ENCODE measurements around the gene PPIG. TPM values are rescaled to one million over a fixed set of nuclear protein-coding genes. Genes with fewer than 3 reads are reported as not detected.
A peak's percentile ranks its signal among the peaks of the same experiment; 100 is the strongest.
"Not testable (repeated sequence)": the region's sequence is repeated elsewhere in the genome, so short reads cannot be mapped to it uniquely, and the experiment has no call there.

Gene PPIG
- total RNA-seq, result 59.9 and 69.3 TPM in 2 replicates

DNA sequence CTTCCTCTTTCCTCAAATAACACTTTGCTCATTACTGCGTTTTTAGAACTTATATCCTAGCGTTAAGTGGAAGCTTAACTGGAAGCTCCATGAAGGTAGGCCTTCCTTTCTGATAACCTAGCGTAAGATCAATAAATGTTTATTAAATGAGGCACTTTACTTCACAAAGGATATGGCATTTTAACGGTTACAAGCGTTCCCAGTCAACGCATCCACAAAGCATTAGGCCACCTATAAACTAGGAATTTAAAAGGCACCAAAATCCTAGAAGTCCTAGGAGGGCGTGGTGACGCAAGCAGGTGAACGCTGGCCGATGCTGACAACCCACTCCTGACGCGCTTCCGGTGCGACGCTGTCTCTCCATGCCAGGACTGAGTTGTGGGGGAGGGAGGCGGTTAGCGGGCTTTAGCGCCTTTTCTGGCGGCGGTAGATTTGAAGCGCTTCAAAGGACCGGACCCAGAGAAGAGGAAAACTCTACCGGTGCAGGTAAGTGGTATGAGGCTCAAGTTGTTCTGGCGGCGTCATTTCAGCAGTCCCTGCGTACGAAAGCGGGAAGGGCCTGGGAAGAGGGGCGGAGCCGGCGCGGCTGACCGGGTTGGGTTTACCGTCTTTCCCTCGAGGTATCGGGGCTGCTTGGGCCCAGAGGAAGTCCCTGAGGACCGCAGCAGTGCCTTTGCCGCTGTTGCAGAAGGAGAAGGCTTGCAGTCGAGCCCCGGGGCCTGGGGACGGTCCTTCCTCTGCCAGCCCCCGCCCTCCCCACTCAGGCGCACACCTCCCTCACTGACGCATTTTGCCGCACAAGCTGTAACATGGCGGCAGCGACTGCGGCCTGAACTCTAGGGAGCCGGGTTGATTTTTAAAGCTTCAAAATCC lies at the start of gene PPIG:
Gene PPIG (plus strand): TSS at position 347 of the 873 bp plus-strand sequence. CDS start 19,691 bp downstream, outside the sequence.
- Mint-ChIP-seq H3K27me3 (peaks cover 5% of the 10 kb centered on the region), H3K9me3 (peaks cover 12% of the 10 kb centered on the region), H3K36me3 (ENCODE audit: low read depth) (peaks cover 22% of the 10 kb centered on the region), H3K4me3 (peak within 1 kb of the TSS; percentile 95), H3K27ac (peak within 1 kb of the TSS; percentile 100), H3K4me1 (peaks cover 28% of the 10 kb centered on the region)
- intact Hi-C loops (cut with micrococcal nuclease), result loop anchor here (1.0 to 5.0 kb wide), 5 partner anchors 11 to 241 kb away; partner anchors contain the start of genes CFAP210, FASTKD1, LRP2 and METTL5
- peak; percentile 95 for DNase-seq

DNA sequence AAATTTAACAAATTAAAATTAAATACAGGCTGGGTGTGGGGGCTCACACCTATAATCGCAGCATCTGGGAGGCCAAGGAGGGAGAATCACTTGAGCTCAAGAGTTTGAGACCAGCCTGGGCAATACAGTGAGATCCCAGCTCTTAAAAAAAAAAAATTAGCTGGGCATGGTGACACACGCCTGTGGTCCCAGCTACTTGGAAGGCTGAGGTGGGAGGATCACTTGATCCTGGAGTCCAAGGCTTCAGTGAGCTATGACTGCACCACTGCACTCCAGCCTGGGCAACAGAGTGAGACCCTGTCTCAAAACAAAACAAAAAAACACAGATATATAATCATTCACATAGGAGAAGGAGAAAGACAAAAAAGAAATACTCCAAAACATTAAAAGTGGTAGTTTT lies 44.7 kb upstream of the PPIG start:
- H3K27ac Mint-ChIP-seq; H3K4me3 Mint-ChIP-seq; DNase-seq; H3K9me3 Mint-ChIP-seq; H3K27me3 Mint-ChIP-seq; intact Hi-C loops (cut with micrococcal nuclease); H3K4me1 Mint-ChIP-seq: not testable (repeated sequence)
- H3K36me3 Mint-ChIP-seq (ENCODE audit: low read depth), result peaks cover 29% of the 10 kb centered on the region

DNA sequence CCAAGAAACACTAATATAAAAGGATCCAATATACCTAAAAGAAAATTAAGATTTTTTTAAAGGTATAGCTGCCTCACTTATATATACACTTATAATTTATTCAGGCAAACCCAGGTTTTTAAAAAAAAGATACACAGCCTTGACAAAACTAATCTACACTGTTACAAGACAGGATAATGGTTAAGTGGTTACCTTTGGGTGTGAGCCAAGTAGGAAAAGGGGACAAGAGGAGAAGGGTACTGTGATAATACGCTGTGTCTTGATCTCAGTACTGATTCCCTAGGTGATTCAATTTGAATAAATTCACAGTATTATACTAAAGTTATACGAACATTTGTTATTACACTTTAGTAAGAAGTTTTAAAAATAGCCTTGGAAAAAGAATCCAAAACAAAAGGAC lies 44.0 kb upstream of the PPIG start:
- no peak for DNase-seq
- no peak overlapping the region for H3K4me3 Mint-ChIP-seq
- peaks cover 30% of the 10 kb centered on the region for H3K36me3 Mint-ChIP-seq (ENCODE audit: low read depth)
- H3K4me1 Mint-ChIP-seq, result no peaks in the 10 kb centered on the region
- H3K27me3 Mint-ChIP-seq, result no peaks in the 10 kb centered on the region
- no peaks in the 10 kb centered on the region for H3K9me3 Mint-ChIP-seq
- intact Hi-C loops (cut with micrococcal nuclease), result no loop called here
- no peak overlapping the region for H3K27ac Mint-ChIP-seq

DNA sequence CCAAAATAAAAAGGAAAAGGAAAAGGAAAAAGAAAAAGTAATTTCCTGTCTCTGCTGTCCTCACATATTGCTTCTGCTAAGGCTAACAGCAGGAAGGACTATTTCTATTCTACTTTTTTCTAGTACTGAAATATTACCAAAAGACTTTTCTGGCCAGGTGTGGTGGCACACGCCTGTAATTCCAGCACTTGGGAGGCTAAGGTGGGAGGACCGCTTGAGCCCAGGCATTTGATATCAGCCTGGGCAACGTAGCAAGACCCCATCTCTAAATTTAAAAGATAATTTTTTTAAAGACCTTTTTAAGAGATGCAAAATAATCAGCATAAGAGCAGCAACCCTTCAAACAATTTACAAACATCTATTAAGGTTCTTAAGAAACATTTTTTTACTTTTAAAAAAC lies 41.7 kb upstream of the PPIG start:
- H3K36me3 Mint-ChIP-seq (ENCODE audit: low read depth), result peaks cover 36% of the 10 kb centered on the region
- intact Hi-C loops (cut with micrococcal nuclease), result no loop called here
- H3K9me3 Mint-ChIP-seq, result no peaks in the 10 kb centered on the region
- no peak for DNase-seq
- H3K27ac Mint-ChIP-seq, result no peak overlapping the region
- no peak overlapping the region for H3K4me3 Mint-ChIP-seq
- H3K27me3 Mint-ChIP-seq, result no peaks in the 10 kb centered on the region
- H3K4me1 Mint-ChIP-seq, result peaks cover 8% of the 10 kb centered on the region

DNA sequence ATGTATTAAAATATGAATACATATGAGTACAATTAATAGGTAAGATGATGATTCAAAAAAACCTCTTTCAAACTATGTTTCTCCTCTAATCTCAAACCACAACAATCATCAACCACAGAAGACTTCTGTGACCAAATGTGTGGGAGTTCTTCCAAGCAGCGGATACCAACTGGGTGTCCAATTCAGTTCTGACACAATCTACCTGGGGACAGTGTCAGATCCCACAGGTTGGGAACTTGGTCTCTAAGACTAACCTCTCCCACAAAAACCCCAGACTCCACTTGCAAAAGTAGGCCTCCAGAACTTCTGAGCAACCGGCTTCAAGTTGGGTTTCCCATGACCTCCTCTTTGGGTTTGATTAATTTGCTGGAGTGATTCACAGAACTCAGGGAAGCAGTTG lies 37.4 kb upstream of the PPIG start:
- no peak overlapping the region for H3K4me3 Mint-ChIP-seq
- peaks cover 34% of the 10 kb centered on the region for H3K36me3 Mint-ChIP-seq (ENCODE audit: low read depth)
- intact Hi-C loops (cut with micrococcal nuclease), result no loop called here
- H3K27ac Mint-ChIP-seq, result no peak overlapping the region
- no peaks in the 10 kb centered on the region for H3K27me3 Mint-ChIP-seq
- no peaks in the 10 kb centered on the region for H3K9me3 Mint-ChIP-seq
- DNase-seq, result no peak
- peaks cover 8% of the 10 kb centered on the region for H3K4me1 Mint-ChIP-seq

DNA sequence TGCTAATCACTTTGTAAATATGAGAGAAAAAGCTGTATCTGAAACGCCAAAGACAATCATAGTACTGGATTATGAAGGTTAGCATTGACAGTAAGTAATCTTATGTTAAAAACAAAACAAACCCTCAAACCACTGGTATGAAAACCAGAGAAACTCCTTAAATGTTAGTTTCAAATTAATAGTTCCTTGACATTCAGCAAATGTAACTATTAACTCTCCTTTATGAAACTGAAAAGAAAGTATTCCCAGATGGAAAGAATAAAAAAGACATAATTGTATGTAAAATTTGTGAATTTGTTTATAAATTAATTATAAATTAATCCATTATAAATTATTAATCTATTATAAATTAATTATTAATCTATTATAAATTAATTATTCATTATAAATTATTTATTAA lies 22.8 kb upstream of the PPIG start:
- no peaks in the 10 kb centered on the region for H3K9me3 Mint-ChIP-seq
- no peaks in the 10 kb centered on the region for H3K4me1 Mint-ChIP-seq
- peaks cover 32% of the 10 kb centered on the region for H3K36me3 Mint-ChIP-seq (ENCODE audit: low read depth)
- DNase-seq, result no peak
- intact Hi-C loops (cut with micrococcal nuclease), result loop anchor here (2.0 to 5.0 kb wide), 2 partner anchors 99 to 585 kb away; no protein-coding TSS in a partner anchor
- no peak overlapping the region for H3K4me3 Mint-ChIP-seq
- no peaks in the 10 kb centered on the region for H3K27me3 Mint-ChIP-seq
- H3K27ac Mint-ChIP-seq, result no peak overlapping the region

DNA sequence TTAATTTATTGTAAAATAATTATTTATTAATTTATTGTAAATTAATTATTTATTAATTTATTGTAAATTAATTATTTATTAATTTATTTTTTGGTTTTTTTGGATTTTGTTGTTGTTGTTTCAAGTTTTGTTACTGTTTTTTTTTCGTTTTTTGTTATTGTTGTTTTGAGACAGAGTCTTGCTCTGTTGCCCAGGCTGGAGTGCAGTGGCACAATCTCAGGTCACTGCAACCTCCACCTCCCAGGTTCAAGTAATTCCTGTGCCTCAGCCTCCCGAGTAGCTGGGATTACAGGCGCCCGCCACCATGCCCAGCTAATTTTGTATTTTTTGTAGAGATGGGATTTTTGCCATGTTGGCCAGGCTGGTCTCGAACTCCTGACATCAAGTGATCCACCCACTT lies 22.1 kb upstream of the PPIG start:
- H3K4me3 Mint-ChIP-seq, H3K9me3 Mint-ChIP-seq, H3K4me1 Mint-ChIP-seq, DNase-seq, H3K27me3 Mint-ChIP-seq, H3K27ac Mint-ChIP-seq: not testable (repeated sequence)
- peaks cover 27% of the 10 kb centered on the region for H3K36me3 Mint-ChIP-seq (ENCODE audit: low read depth)
- intact Hi-C loops (cut with micrococcal nuclease), result loop anchor here (5.0 kb wide), 1 partner anchor 100 kb away; no protein-coding TSS in a partner anchor

DNA sequence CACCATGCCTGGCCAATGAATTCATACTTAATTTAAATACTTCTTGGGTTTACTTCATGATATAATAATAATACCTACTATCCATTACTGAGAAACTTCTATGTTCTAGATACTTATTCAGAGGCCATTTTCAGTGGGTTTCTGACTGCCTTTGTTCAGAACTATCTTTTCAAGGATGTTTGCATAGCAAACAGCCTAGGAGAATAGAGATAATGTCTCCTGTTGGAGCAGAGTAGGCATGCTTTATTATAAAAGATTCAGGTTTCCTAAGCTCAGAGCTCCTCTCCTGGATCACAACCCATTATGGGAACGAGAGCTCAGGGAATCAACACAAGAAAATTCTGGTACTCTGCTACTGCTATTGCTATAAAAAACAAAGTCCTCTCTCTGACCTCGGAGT lies 21.6 kb upstream of the PPIG start:
- no peak for DNase-seq
- Mint-ChIP-seq H3K36me3 (ENCODE audit: low read depth) (peaks cover 27% of the 10 kb centered on the region), H3K9me3 (no peaks in the 10 kb centered on the region), H3K27me3 (no peaks in the 10 kb centered on the region), H3K27ac (no peak overlapping the region), H3K4me1 (no peaks in the 10 kb centered on the region), H3K4me3 (no peak overlapping the region)
- intact Hi-C loops (cut with micrococcal nuclease), result loop anchor here (5.0 kb wide), 1 partner anchor 100 kb away; no protein-coding TSS in a partner anchor

DNA sequence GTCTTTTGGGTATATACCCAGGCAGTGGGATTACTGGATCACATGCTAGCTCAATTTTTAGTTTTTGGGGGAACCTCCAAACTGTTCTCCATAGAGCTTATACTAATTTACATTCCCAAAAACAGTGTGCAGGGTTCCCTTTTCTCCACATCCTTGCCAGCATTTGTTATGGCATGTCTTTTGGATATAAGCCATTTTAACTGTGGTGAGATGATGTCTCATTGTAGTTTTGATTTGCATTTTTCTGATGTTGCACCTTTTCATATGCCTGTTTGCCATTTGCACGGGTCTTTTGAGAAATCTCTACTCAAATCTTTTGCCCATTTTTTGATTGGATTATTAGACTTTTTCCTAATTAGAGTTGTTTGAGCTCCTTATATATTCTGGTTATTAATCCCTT lies 18.5 kb upstream of the PPIG start:
- Mint-ChIP-seq H3K4me1 (peaks cover 7% of the 10 kb centered on the region), H3K27ac (no peak overlapping the region), H3K36me3 (ENCODE audit: low read depth) (peaks cover 31% of the 10 kb centered on the region), H3K9me3 (no peaks in the 10 kb centered on the region), H3K4me3 (no peak overlapping the region), H3K27me3 (no peaks in the 10 kb centered on the region)
- intact Hi-C loops (cut with micrococcal nuclease), result no loop called here
- no peak for DNase-seq

DNA sequence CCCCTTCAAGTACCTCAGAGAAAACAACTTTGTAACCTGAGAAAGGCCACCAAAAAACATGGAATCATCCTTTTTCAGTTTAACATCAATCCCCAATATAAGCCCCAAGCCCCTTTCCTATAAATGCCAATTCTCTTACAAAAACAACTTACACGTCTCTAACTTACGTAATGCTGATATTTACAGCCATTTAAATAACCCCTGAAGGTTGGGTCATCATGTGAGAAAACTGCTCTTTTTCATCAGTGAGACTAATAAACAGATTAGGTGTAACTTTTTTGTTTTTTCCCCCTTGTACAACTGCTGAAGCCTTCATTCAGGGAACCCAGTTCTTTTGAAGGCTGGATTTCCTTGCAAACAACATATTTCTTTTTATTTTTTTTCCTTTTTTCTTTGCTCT lies 14.2 kb upstream of the PPIG start:
- H3K4me3 Mint-ChIP-seq, result no peak overlapping the region
- no peaks in the 10 kb centered on the region for H3K9me3 Mint-ChIP-seq
- peaks cover 23% of the 10 kb centered on the region for H3K36me3 Mint-ChIP-seq (ENCODE audit: low read depth)
- DNase-seq, result no peak
- no peaks in the 10 kb centered on the region for H3K27me3 Mint-ChIP-seq
- no peak overlapping the region for H3K27ac Mint-ChIP-seq
- H3K4me1 Mint-ChIP-seq, result peaks cover 13% of the 10 kb centered on the region
- intact Hi-C loops (cut with micrococcal nuclease), result loop anchor here (5.0 kb wide), 1 partner anchor 93 kb away; the partner anchor contains the start of gene BBS5

DNA sequence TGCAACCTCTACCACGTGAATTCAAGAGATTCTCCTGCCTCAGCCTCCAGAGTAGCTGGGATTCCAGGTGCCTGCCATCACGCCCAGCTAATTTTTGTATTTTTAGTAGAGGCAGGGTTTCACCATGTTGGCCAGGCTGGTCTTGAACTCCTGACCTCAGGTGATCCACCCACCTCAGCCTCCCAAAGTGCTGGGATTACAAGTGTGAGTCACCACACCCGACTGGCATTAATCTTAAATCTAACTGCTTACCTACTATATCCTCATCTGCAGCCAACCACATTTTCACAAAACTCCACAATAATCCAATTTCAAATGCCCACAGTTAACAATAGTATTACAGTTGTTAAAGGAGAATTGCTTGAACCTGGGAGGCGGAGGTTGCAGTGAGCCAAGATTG lies 13.4 kb upstream of the PPIG start:
- H3K27me3 Mint-ChIP-seq, DNase-seq, H3K4me3 Mint-ChIP-seq, H3K27ac Mint-ChIP-seq, H3K9me3 Mint-ChIP-seq: not testable (repeated sequence)
- Mint-ChIP-seq H3K36me3 (ENCODE audit: low read depth) (peaks cover 17% of the 10 kb centered on the region), H3K4me1 (peaks cover 13% of the 10 kb centered on the region)
- intact Hi-C loops (cut with micrococcal nuclease), result loop anchor here (5.0 kb wide), 1 partner anchor 93 kb away; the partner anchor contains the start of gene BBS5

DNA sequence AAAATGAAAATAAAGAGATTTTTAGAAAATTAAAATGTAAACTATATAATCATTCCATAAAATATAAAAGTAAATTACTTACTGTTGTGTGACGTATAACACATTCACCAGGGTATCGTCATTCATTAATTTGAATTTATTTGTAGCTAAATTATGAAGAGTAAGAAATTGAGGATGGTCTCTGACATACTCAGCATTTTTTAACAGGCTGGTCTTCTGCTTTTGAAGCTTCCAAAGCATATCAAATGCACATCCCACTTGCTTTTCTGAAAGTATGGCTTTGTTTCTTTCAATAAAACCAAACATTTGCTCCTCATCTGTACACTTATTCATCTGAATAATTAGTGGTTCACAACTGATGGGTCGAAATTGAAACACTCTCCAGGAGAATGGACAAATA lies 12.6 kb upstream of the PPIG start:
- Mint-ChIP-seq H3K27me3 (no peaks in the 10 kb centered on the region), H3K4me1 (peaks cover 13% of the 10 kb centered on the region), H3K36me3 (ENCODE audit: low read depth) (peaks cover 15% of the 10 kb centered on the region), H3K27ac (no peak overlapping the region), H3K4me3 (peak overlapping the region; percentile 10), H3K9me3 (no peaks in the 10 kb centered on the region)
- DNase-seq, result no peak
- intact Hi-C loops (cut with micrococcal nuclease), result loop anchor here (5.0 kb wide), 1 partner anchor 94 kb away; the partner anchor contains the start of gene BBS5

DNA sequence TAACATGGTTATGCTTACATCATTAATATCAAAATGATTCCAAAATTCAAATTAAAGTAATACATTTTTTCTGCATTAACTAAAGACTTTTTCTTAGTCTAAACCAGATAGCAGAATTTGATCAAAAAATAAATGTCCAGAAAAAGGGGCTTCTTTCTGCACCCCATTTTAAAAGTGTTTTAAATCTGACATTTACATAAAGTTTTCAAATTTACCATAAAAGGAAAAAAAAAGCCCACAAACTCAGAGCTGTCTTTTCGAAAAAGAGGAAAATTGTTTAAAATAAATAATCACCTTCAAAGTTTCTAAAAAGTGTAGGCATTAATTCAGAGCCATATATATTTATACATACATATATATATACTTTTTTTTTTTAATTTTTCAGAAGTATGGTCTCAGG lies 12.0 kb upstream of the PPIG start:
- no peak overlapping the region for H3K27ac Mint-ChIP-seq
- intact Hi-C loops (cut with micrococcal nuclease), result loop anchor here (5.0 kb wide), 1 partner anchor 95 kb away; the partner anchor contains the start of gene BBS5
- no peak for DNase-seq
- H3K36me3 Mint-ChIP-seq (ENCODE audit: low read depth), result peaks cover 15% of the 10 kb centered on the region
- H3K4me3 Mint-ChIP-seq, result no peak overlapping the region
- H3K27me3 Mint-ChIP-seq, result no peaks in the 10 kb centered on the region
- H3K4me1 Mint-ChIP-seq, result peaks cover 13% of the 10 kb centered on the region
- H3K9me3 Mint-ChIP-seq, result no peaks in the 10 kb centered on the region

DNA sequence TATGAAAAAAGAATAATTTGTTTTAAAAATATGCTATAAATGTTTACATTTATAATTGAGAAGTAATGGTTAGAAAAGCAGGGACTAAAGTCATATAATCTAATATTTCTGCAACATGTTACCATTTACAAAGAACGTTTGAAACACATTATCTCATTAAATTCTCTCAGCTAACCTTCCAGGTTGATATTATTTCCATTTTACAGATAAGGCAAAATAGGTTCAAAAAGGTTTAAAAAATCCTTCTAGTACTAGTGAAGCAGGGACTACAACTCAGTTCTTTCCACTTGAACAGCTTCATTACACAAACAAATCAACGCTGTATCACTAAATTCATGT lies 11.4 kb upstream of the PPIG start:
- H3K36me3 Mint-ChIP-seq (ENCODE audit: low read depth), result peaks cover 15% of the 10 kb centered on the region
- peak overlapping the region; percentile 94 for H3K4me3 Mint-ChIP-seq
- H3K9me3 Mint-ChIP-seq, result no peaks in the 10 kb centered on the region
- H3K27me3 Mint-ChIP-seq, result peaks cover 2% of the 10 kb centered on the region
- DNase-seq, result no peak
- H3K27ac Mint-ChIP-seq, result no peak overlapping the region
- intact Hi-C loops (cut with micrococcal nuclease), result loop anchor here (1.0 to 5.0 kb wide), 3 partner anchors 12 to 122 kb away; partner anchors contain the start of genes BBS5, CFAP210, PHOSPHO2 and PPIG
- peaks cover 13% of the 10 kb centered on the region for H3K4me1 Mint-ChIP-seq

Data from activated CD4-positive, alpha-beta T cell treated with anti-CD3 and anti-CD28 coated beads, Interleukin-2, amount 10 ng/mL, durations not matched to agents 24 days and 14 days (primary cell).